SK-N-MC (cell line): ENCODE measurements around the gene NUP58.

Experiments
- EZH2 ChIP-seq: fragments of 200-600 bp; sonication (generic); IDR thresholded peaks from one replicate; pipeline ENCODE4 v1.6.1; 2017; ENCODE audit warnings: antibody characterized with exemption
- POLR2AphosphoS5 ChIP-seq: IDR thresholded peaks from 2 replicates; pipeline ENCODE4 v1.6.1; 2012; ENCODE audit warnings: mild to moderate bottlenecking, low read depth, low read length, borderline replicate concordance

- TF ChIP-seq POLR2AphosphoS5 = no peak
- TF ChIP-seq EZH2 = no peak
These were observed 21.0 kb upstream of the NUP58 start for GRCh38 chr13:25280396-25280795.
